GM12875 (cell line): ENCODE measurements around the gene NEK7.

ENCODE experiments used
- H3K4me3 ChIP-seq: one replicate; pipeline ENCODE4 v1.5.1; 2011; ENCODE audit warnings: low read depth, low read length, control low read depth
- TF ChIP-seq, protein P1 (sequence below): IDR thresholded peaks from 2 replicates; pipeline ENCODE4 v1.5.1; 2011; ENCODE audit warnings: low read depth, mild to moderate bottlenecking, control low read depth, inconsistent platforms, low read length, moderate library complexity, borderline replicate concordance; ENCODE audit not compliant: insufficient read depth

Gene NEK7

DNA sequence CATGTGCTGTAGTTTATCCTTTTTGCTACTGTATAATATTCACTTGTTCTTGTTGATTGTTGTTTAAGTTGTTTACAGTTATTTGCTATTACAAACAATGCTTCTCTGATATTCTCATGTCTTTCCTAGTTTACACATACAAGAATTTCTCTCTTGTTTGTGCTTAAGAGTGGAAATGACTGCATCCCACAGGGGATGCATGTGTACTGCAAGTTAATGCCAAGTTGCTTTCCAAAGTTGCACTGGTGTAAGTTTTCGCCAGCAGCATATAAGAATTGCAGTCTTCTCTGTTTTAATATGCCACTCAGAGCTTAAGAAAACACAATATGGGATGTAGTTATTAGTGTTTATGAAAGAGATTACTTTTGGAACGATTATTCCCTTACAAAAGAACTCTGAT is 97.7 kb downstream of the NEK7 start:
- TF ChIP-seq, protein P1, sequence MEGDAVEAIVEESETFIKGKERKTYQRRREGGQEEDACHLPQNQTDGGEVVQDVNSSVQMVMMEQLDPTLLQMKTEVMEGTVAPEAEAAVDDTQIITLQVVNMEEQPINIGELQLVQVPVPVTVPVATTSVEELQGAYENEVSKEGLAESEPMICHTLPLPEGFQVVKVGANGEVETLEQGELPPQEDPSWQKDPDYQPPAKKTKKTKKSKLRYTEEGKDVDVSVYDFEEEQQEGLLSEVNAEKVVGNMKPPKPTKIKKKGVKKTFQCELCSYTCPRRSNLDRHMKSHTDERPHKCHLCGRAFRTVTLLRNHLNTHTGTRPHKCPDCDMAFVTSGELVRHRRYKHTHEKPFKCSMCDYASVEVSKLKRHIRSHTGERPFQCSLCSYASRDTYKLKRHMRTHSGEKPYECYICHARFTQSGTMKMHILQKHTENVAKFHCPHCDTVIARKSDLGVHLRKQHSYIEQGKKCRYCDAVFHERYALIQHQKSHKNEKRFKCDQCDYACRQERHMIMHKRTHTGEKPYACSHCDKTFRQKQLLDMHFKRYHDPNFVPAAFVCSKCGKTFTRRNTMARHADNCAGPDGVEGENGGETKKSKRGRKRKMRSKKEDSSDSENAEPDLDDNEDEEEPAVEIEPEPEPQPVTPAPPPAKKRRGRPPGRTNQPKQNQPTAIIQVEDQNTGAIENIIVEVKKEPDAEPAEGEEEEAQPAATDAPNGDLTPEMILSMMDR = no peak

DNA sequence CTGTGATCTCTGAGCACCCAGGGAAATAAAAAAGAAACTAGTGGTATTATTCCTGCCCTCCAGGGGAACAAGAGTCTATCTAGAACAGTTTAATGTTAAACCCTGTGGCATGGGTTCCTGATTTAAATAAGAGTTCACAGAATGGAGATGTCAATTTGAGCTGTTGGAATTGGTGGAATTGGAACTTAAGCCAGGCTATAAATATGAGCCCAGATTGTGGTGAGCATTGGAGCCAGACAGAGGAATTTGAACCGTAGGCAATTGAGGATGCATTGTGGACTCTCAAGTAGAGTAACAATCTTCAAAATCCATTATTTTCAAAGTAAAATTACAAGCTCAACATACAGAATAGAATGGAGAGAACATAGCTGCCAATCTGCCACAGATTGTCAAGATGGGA is 98.2 kb downstream of the NEK7 start:
- TF ChIP-seq, protein P1 = no peak
- H3K4me3 ChIP-seq = no peak overlapping the region

More for the DNA sequence above, 97.7 kb downstream of the NEK7 start:
- H3K4me3 ChIP-seq = no peak overlapping the region

DNA sequence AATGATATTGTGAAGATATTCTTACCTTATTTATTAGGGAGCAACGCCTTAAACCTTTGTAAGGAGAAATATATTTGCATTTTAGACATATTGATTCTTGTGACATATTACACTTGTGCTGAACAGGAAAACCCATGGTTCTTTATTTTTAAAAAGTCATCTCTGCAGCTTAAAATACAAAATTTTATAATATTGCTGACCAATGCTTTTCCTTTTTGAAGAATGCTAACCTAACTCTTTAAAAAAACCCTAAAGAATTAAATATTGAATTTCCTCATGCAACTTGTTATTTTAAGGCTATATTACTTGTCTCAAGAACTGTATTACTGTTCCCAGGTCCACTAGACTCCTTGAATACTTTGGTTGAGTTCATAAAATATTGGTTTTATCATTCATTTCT is 99.0 kb downstream of the NEK7 start:
- H3K4me3 ChIP-seq = no peak overlapping the region
- TF ChIP-seq, protein P1 = no peak

DNA sequence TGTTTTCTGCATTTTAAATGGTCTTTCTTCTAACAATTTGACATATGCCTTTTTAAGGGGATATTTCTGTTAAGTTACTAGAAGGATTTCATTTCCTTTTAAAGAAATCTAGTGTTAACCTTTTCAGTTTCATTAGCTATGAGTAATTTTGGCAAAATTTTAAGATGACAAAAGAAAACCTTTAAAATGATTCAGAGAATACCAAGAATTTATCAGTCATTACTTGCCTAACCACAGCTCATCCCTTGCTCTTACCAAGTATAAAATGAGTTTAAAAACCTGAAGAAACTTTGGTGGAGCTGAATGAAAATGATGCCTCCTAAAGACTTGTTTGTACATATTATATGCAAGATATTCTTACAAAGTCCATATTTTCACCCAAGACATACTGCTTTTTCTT is 101.7 kb downstream of the NEK7 start:
- TF ChIP-seq, protein P1 = no peak

DNA sequence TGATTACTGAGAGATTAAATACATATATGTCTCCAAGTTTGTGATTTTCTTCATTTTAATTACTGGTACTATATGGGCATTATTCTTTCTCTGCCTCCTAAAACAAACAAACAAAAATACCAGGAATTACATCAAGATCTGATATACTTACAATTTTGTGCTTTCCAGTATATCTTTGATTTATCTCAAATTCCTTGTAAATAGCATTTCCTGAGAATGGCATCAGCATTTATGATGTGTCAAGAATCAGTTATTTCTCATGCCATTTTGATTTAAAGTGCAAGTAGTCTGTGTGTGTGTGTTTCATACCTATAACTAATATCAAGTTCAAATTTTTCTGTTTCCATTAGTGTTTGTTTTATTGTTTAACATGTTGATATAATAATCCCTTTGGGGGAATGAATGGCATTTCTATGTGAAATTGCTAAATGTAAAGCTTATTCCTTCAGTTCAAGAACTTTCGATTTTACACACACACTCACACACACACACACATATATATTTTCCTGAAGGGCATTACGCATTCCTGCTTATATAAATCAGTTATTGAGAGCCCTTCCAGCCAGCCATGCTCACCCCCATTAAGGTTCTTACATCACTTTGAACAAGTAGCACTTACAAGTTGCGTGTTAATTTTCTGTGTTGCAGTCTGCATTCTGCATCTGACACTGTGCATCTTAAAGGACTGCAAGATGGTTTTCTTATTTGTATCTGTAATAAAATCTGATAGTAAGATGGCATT is 102.7 kb downstream of the NEK7 start:
- no peak overlapping the region for H3K4me3 ChIP-seq
- TF ChIP-seq, protein P1 = no peak

More for the DNA sequence above, 101.7 kb downstream of the NEK7 start:
- H3K4me3 ChIP-seq = no peak overlapping the region

DNA sequence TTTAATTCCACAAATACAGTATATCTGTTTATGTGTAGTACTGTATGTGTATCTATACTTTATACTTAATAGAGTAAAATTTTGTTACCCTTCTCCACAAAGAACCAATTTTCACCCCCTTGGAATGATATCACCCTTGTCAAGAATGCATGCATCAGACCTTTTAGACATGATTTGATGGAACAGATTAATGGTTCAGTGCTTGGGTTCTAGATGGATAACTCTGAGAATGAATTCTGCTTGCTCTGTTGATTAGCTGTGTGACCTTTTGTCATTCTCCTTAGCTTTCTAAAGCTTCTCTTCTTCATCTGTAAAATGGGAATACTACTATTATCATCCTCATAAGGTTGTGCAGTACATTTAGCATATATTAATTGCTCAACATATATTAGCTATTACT is 105.1 kb downstream of the NEK7 start:
- TF ChIP-seq, protein P1 = no peak
- no peak overlapping the region for H3K4me3 ChIP-seq

DNA sequence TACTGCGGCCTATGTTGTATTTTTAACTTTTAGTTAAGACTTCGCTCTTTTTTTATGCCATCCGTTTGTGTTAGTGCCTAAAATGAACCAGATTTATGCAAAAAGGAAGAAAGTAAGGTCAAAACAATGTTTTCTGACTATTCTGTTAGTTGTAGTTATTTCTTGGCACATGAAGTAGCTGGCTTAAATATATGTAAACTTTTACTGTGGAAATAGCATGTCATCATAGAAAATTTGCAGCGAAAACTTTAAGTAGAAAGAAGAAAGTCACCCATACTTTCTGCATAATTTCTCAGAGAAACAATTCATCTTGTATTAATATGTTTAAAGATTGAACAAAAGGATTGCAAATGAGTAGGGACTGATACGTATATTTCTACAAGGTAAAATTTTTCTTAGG is 106.4 kb downstream of the NEK7 start:
- TF ChIP-seq, protein P1 = no peak
- no peak overlapping the region for H3K4me3 ChIP-seq
